H1 (cell line): ENCODE results near the gene CPED1. TPM values are rescaled to one million over a fixed set of nuclear protein-coding genes. Genes with fewer than 3 reads are reported as not detected.

ENCODE experiments used
- CTCF ChIA-PET: fragments of 300-600 bp; sonication (Branson Sonifier 250); formaldehyde crosslinking; loops from one replicate; lab custom pipeline; 2021; ENCODE audit not compliant: partially characterized antibody; lab: Charles Lee
- POLR2A ChIA-PET: fragments of 300-600 bp; sonication (Branson Sonifier 250); formaldehyde crosslinking; loops from one replicate; lab custom pipeline; 2021; ENCODE audit warnings: inconsistent platforms; ENCODE audit not compliant: partially characterized antibody; lab: Charles Lee
- DNase-seq, 2 experiments: peaks; one replicate each; pipeline versions ENCODE4 v3.0.0 to v3.0.0-alpha.2; 2010 to 2022; ENCODE audit warnings: low spot score in 2 of 2, low read depth in 1 of 2, mixed read lengths in 1 of 2
- FAIRE-seq: peaks from 2 replicates; lab custom pipeline; 2011; peaks lifted over from hg19 to GRCh38; lab: Jason Lieb, UNC
- H2AFZ ChIP-seq: 2 replicates; pipeline ENCODE4 v1.8.1; 2012; ENCODE audit warnings: low read length, inconsistent platforms
- H2AK5ac ChIP-seq: 2 replicates; pipeline ENCODE4 v1.6.1; 2013; ENCODE audit warnings: low read depth, low read length
- H2BK120ac ChIP-seq: replicated peaks from 2 replicates; pipeline ENCODE3; 2013; ENCODE audit warnings: low read depth, low read length, inconsistent platforms
- H2BK12ac ChIP-seq: 2 replicates; pipeline ENCODE4 v1.6.1; 2013; ENCODE audit warnings: low read depth, low read length
- H2BK15ac ChIP-seq: 2 replicates; pipeline ENCODE4 v1.6.1; 2013; ENCODE audit warnings: low read length
- H2BK20ac ChIP-seq: 2 replicates; pipeline ENCODE4 v1.6.1; 2013; ENCODE audit warnings: low read length
- H2BK5ac ChIP-seq: 2 replicates; pipeline ENCODE4 v1.6.1; 2013; ENCODE audit warnings: low read depth, low read length
- H3K14ac ChIP-seq: 2 replicates; pipeline ENCODE4 v1.6.1; 2013; ENCODE audit warnings: inconsistent platforms; ENCODE audit not compliant: insufficient read length
- H3K18ac ChIP-seq: 2 replicates; pipeline ENCODE4 v1.6.1; 2013; ENCODE audit warnings: low read length; ENCODE audit errors: extremely low read depth
- H3K23ac ChIP-seq: 2 replicates; pipeline ENCODE4 v1.6.1; 2013; ENCODE audit warnings: inconsistent platforms; ENCODE audit not compliant: insufficient read length
- H3K23me2 ChIP-seq: 2 replicates; pipeline ENCODE4 v1.6.1; 2013; ENCODE audit warnings: low read depth, low read length
- H3K27ac ChIP-seq: 2 replicates; pipeline ENCODE4 v1.6.1; 2011; ENCODE audit warnings: low read depth, low read length, inconsistent platforms
- H3K27me3 ChIP-seq, 4 experiments: replicated peaks in 1 of 4; 1 replicate in 1 of 4; 2 replicates in 3 of 4; pipeline versions ENCODE4 v1.6.1 to v1.8.1; 2011 to 2013; ENCODE audit warnings: low read length in 3 of 4, mild to moderate bottlenecking in 3 of 4, inconsistent platforms in 2 of 4, mixed read lengths in 2 of 4, moderate library complexity in 1 of 4; ENCODE audit not compliant: control insufficient read depth in 3 of 4, insufficient read depth in 3 of 4; ENCODE audit errors: extremely low read depth in 1 of 4
- H3K36me3 ChIP-seq, 4 experiments: 2 replicates each; pipeline versions ENCODE4 v1.6.1 to v1.8.1; 2011 to 2013; ENCODE audit warnings: mild to moderate bottlenecking in 4 of 4, low read length in 3 of 4, moderate library complexity in 2 of 4, control low read depth in 1 of 4, inconsistent platforms in 1 of 4; ENCODE audit not compliant: insufficient read depth in 4 of 4, control insufficient read depth in 2 of 4
- H3K4ac ChIP-seq: replicated peaks from 2 replicates; pipeline ENCODE3; 2013; ENCODE audit warnings: low read length, low read depth, mixed read lengths, inconsistent platforms; ENCODE audit not compliant: insufficient read length
- H3K4me1 ChIP-seq, 4 experiments: replicated peaks in 1 of 4; 1 replicate in 1 of 4; 2 replicates in 3 of 4; pipeline versions ENCODE4 v1.6.1 to v1.8.1; 2011 to 2013; ENCODE audit warnings: low read length in 3 of 4, inconsistent platforms in 2 of 4, mixed read lengths in 1 of 4; ENCODE audit not compliant: insufficient read depth in 4 of 4, control insufficient read depth in 3 of 4
- H3K4me2 ChIP-seq, 2 experiments: 2 replicates each; pipeline versions ENCODE4 v1.6.1 to v1.8.1; 2011 to 2013; ENCODE audit warnings: low read depth in 2 of 2, low read length in 2 of 2, control low read depth in 1 of 2, inconsistent platforms in 1 of 2, mild to moderate bottlenecking in 1 of 2; ENCODE audit not compliant: insufficient read depth in 1 of 2
- H3K4me3 ChIP-seq, 4 experiments: fragments of 200-600, 300-600 bp in 1 of 4; sonication (generic), shearing (Covaris generic), sonication (Bioruptor Twin) in 1 of 4; 2 replicates each; pipeline versions ENCODE4 v1.5.1 to v1.8.1; 2011 to 2016; ENCODE audit warnings: low read length in 4 of 4, low read depth in 3 of 4, control low read depth in 2 of 4, inconsistent platforms in 2 of 4, mild to moderate bottlenecking in 2 of 4, mixed read lengths in 1 of 4, moderate library complexity in 1 of 4; ENCODE audit not compliant: insufficient read depth in 2 of 4; ENCODE audit errors: extremely low read depth in 1 of 4
- H3K56ac ChIP-seq: replicated peaks from 2 replicates; pipeline ENCODE3; 2013; ENCODE audit warnings: low read depth, mild to moderate bottlenecking, mixed read lengths, low read length, inconsistent platforms; ENCODE audit not compliant: insufficient read length
- H3K79me1 ChIP-seq: 2 replicates; pipeline ENCODE4 v1.6.1; 2013; ENCODE audit warnings: low read depth, low read length, control low read depth
- H3K79me2 ChIP-seq, 2 experiments: 2 replicates each; pipeline versions ENCODE4 v1.6.1 to v1.8.1; 2012 to 2013; ENCODE audit warnings: low read length in 2 of 2, mild to moderate bottlenecking in 2 of 2, inconsistent platforms in 1 of 2; ENCODE audit not compliant: insufficient read depth in 2 of 2, control insufficient read depth in 1 of 2
- H3K9ac ChIP-seq, 4 experiments: replicated peaks in 1 of 4; 1 replicate in 1 of 4; 2 replicates in 3 of 4; pipeline versions ENCODE4 v1.6.1 to v1.8.1; 2011 to 2013; ENCODE audit warnings: low read depth in 3 of 4, low read length in 3 of 4, control low read depth in 2 of 4, mild to moderate bottlenecking in 2 of 4, moderate library complexity in 2 of 4, inconsistent platforms in 1 of 4; ENCODE audit errors: extremely low read depth in 1 of 4
- H3K9me3 ChIP-seq, 2 experiments: 2 replicates each; pipeline versions ENCODE4 v1.6.1 to v1.8.1; 2012 to 2013; ENCODE audit warnings: mild to moderate bottlenecking in 2 of 2, moderate library complexity in 2 of 2, control low read depth in 1 of 2, inconsistent platforms in 1 of 2, low read depth in 1 of 2, low read length in 1 of 2, mixed read lengths in 1 of 2; ENCODE audit not compliant: insufficient read depth in 2 of 2
- H4K20me1 ChIP-seq, 2 experiments: replicated peaks in 1 of 2; 2 replicates each; pipeline versions ENCODE3 to v1.8.1; 2011 to 2013; ENCODE audit warnings: inconsistent platforms in 2 of 2, low read length in 2 of 2, mild to moderate bottlenecking in 1 of 2; ENCODE audit not compliant: insufficient read depth in 2 of 2, control insufficient read depth in 1 of 2
- H4K5ac ChIP-seq: 2 replicates; pipeline ENCODE4 v1.6.1; 2013; ENCODE audit warnings: low read length, low read depth, mixed read lengths, inconsistent platforms; ENCODE audit not compliant: insufficient read length
- H4K8ac ChIP-seq: 2 replicates; pipeline ENCODE4 v1.8.0; 2013; ENCODE audit warnings: mild to moderate bottlenecking, moderate library complexity, low read length, inconsistent platforms; ENCODE audit not compliant: insufficient read depth; ENCODE audit errors: extremely low read depth
- H4K91ac ChIP-seq: replicated peaks from 2 replicates; pipeline ENCODE3; 2013; ENCODE audit warnings: low read length, mixed read lengths, inconsistent platforms; ENCODE audit not compliant: insufficient read length
- ASH2L ChIP-seq: fragments of 200-600, 300-600 bp; sonication (generic); IDR thresholded peaks from one replicate; pipeline ENCODE4 v1.7.1; 2017; ENCODE audit warnings: low read length
- BACH1 ChIP-seq: IDR thresholded peaks from 2 replicates; pipeline ENCODE4 v1.6.1; 2012; ENCODE audit warnings: low read length, improper control_type of control experiment
- CBX5 ChIP-seq: fragments of 300-800, 300-1000 bp; sonication (generic); IDR thresholded peaks from 2 replicates; pipeline ENCODE4 v1.7.1; 2016; ENCODE audit warnings: antibody characterized with exemption, low read length, low read depth
- CHD1 ChIP-seq: IDR thresholded peaks from 2 replicates; pipeline ENCODE4 v1.6.1; 2012; ENCODE audit warnings: low read depth, low read length, improper control_type of control experiment
- CREB1 ChIP-seq: IDR thresholded peaks from 2 replicates; pipeline ENCODE4 v1.6.1; 2012; ENCODE audit warnings: inconsistent platforms
- FOSL1 ChIP-seq: IDR thresholded peaks from 2 replicates; pipeline ENCODE4 v1.6.1; 2011; ENCODE audit warnings: mild to moderate bottlenecking, low read depth, low read length, moderate library complexity; ENCODE audit not compliant: insufficient read depth
- KDM1A ChIP-seq: fragments of 200-600, 300-600 bp; sonication (generic); IDR thresholded peaks from 2 replicates; pipeline ENCODE4 v1.7.1; 2016; ENCODE audit warnings: mild to moderate bottlenecking, low read length, borderline replicate concordance
- NANOG ChIP-seq: IDR thresholded peaks from 2 replicates; pipeline ENCODE4 v1.6.1; 2011; ENCODE audit warnings: low read length, low read depth, mild to moderate bottlenecking, inconsistent platforms; ENCODE audit not compliant: insufficient read depth, poor library complexity, severe bottlenecking
- RBBP5 ChIP-seq: IDR thresholded peaks from 2 replicates; pipeline ENCODE4 v1.7.1; 2012; ENCODE audit warnings: low read depth, mild to moderate bottlenecking, inconsistent platforms, low read length, moderate library complexity, borderline replicate concordance
- SP2 ChIP-seq: IDR thresholded peaks from 2 replicates; pipeline ENCODE4 v1.6.1; 2012; ENCODE audit warnings: mild to moderate bottlenecking, low read length, inconsistent platforms
- SP4 ChIP-seq: IDR thresholded peaks from 2 replicates; pipeline ENCODE4 v1.6.1; 2012; ENCODE audit warnings: low read length, inconsistent platforms
- SRF ChIP-seq: IDR thresholded peaks from 2 replicates; pipeline ENCODE4 v1.6.1; 2011; ENCODE audit warnings: mild to moderate bottlenecking, low read depth, low read length, moderate library complexity
- TBP ChIP-seq: IDR thresholded peaks from 2 replicates; pipeline ENCODE4 v1.6.1; 2011; ENCODE audit warnings: low read depth, low read length, improper control_type of control experiment
- USF2 ChIP-seq: IDR thresholded peaks from 2 replicates; pipeline ENCODE4 v1.6.1; 2011; ENCODE audit warnings: low read length, improper control_type of control experiment
- WGBS, 2 experiments: shearing (Covaris generic) in 1 of 2; methylation state at CpG; one replicate each; pipeline versions ENCODE4 v1.1.6 to v1.1.7; 2013 to 2015; ENCODE audit warnings: low lambda C conversion rate in 2 of 2, mixed read lengths in 2 of 2, inconsistent platforms in 1 of 2, low coverage in 1 of 2, missing lambda C conversion rate in 1 of 2; ENCODE audit not compliant: insufficient replicate concordance in 2 of 2, insufficient coverage in 1 of 2, insufficient read length in 1 of 2; ENCODE audit errors: extremely low coverage in 1 of 2, missing lambda C conversion rate in 1 of 2; 5-methylcytosine and 5-hydroxymethylcytosine counted together
- polyA plus RNA-seq, 7 experiments: library from polyadenylated mRNA; depleted of rRNA in 3 of 7; stranded (reverse) in 5 of 7; unstranded in 2 of 7; fragments of >200 nt in 5 of 7; fragments of 200-250 nt in 2 of 7; gene quantifications; 1 replicate in 5 of 7; 2 replicates in 1 of 7; 4 replicates in 1 of 7; pipeline versions ENCODE4 v1.2.1 to v1.2.3, GENCODE V29; 2011 to 2013; ENCODE audit warnings: missing spikeins in 2 of 7, mixed read lengths in 2 of 7
- total RNA-seq: library from RNA; stranded (reverse); fragmentation: NEBNext Ultra II Directional; extraction: Animal tissue kit (Norgen Biotek cat#: 25700); gene quantifications from 2 replicates; pipeline ENCODE4 v1.2.1, GENCODE V29; 2021

The CPED1 gene
- total and polyA plus RNA-seq, 2 of the 8 experiments (the other 6 are each of a cell fraction or from before 2014, with no cell fraction given): 0.08 to 0.39 TPM

- Histone ChIP-seq H2AK5ac (no peak overlapping the region), H2AFZ (no peak overlapping the region), H3K4ac (no peak overlapping the region), H3K9ac (no peak overlapping the region), H3K4me1 (no peaks in the 10 kb centered on the region), H3K9me3 (no peaks in the 10 kb centered on the region), H4K20me1 (no peaks in the 10 kb centered on the region), H3K18ac (no peak overlapping the region), H2BK5ac (no peak overlapping the region), H3K36me3 (no peaks in the 10 kb centered on the region), H4K8ac (no peak overlapping the region), H2BK12ac (no peak overlapping the region), H3K27ac (no peak overlapping the region), H3K23ac (no peak overlapping the region), H4K91ac (no peak overlapping the region), H2BK20ac (no peak overlapping the region), H3K79me1 (no peaks in the 10 kb centered on the region), H3K4me2 (no peak overlapping the region), H2BK15ac (no peak overlapping the region), H3K14ac (no peak overlapping the region), H3K79me2 (no peaks in the 10 kb centered on the region), H4K5ac (no peak overlapping the region), H3K4me3 (no peak overlapping the region), H3K27me3 (peaks cover 0 to 2% (median 0%) of the 10 kb centered on the region in 4 experiments; a peak in 1 of 7 replicates), H2BK120ac (no peak overlapping the region), H3K56ac (no peak overlapping the region), H3K23me2 (no peaks in the 10 kb centered on the region)
- POLR2A ChIA-PET: no interaction called here
- CTCF ChIA-PET: no interaction called here
- WGBS, 2 experiments: 88% methylated on average over 2 of the region's 2 CpGs; no CpG with 5 or more reads in 1 of the 2 experiments
- no peak for FAIRE-seq
- no peak for DNase-seq
- no peak for TF ChIP-seq KDM1A
- no peak for TF ChIP-seq CBX5
- no peak for TF ChIP-seq FOSL1
- TF ChIP-seq NANOG: no peak
- TF ChIP-seq CREB1: no peak
- no peak for TF ChIP-seq ASH2L
- TF ChIP-seq CHD1: no peak
- no peak for TF ChIP-seq USF2
- TF ChIP-seq SRF: no peak
- TF ChIP-seq TBP: no peak
- no peak for TF ChIP-seq RBBP5
- TF ChIP-seq SP2: no peak
- no peak for TF ChIP-seq BACH1
- no peak for TF ChIP-seq SP4
These were observed 230.5 kb downstream of the CPED1 start for GRCh38 chr7:121219026-121219425.
